Cardiac atrium fibroblast (primary cell): ENCODE data around the gene USP9Y. TPM values are rescaled to one million over a fixed set of nuclear protein-coding genes. Genes with fewer than 3 reads are reported as not detected.

ENCODE experiments used
- total RNA-seq: library from RNA; depleted of rRNA; stranded (reverse); fragments of >200 nt; gene quantifications from 2 replicates; pipeline ENCODE4 v1.2.3, GENCODE V29; 2015

Gene USP9Y, protein sequence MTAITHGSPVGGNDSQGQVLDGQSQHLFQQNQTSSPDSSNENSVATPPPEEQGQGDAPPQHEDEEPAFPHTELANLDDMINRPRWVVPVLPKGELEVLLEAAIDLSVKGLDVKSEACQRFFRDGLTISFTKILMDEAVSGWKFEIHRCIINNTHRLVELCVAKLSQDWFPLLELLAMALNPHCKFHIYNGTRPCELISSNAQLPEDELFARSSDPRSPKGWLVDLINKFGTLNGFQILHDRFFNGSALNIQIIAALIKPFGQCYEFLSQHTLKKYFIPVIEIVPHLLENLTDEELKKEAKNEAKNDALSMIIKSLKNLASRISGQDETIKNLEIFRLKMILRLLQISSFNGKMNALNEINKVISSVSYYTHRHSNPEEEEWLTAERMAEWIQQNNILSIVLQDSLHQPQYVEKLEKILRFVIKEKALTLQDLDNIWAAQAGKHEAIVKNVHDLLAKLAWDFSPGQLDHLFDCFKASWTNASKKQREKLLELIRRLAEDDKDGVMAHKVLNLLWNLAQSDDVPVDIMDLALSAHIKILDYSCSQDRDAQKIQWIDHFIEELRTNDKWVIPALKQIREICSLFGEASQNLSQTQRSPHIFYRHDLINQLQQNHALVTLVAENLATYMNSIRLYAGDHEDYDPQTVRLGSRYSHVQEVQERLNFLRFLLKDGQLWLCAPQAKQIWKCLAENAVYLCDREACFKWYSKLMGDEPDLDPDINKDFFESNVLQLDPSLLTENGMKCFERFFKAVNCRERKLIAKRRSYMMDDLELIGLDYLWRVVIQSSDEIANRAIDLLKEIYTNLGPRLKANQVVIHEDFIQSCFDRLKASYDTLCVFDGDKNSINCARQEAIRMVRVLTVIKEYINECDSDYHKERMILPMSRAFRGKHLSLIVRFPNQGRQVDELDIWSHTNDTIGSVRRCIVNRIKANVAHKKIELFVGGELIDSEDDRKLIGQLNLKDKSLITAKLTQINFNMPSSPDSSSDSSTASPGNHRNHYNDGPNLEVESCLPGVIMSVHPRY (N-terminal part only)
- 7.2 and 12.8 TPM in 2 replicates for total RNA-seq

DNA sequence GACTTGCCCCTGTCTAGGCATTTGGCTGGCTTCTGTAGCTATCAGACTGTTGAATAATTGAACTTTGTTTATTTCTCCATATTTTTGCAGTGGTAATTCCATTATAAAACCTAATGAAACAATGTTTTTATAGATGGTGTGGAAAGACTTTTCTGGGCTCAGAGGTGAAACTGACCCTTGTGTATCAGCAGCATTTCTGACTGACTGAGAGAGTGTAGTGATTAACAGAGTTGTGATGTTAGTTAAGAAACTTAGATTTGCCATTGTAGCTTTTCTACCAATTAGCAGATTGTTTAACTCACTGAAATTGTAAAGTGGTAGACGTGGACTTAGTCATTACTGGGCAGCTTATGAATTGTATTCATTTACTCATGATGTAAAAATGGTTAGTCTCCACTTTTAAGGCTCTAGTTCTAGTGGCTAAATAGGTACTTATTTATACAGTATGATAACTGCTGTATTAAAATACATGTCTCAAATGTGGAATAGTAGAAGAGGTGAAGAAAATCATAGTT is at the start of gene USP9Y:
USP9Y (plus strand) TSS at position 51 of the 515 bp plus-strand sequence. CDS start 8,217 bp downstream, outside the sequence.

DNA sequence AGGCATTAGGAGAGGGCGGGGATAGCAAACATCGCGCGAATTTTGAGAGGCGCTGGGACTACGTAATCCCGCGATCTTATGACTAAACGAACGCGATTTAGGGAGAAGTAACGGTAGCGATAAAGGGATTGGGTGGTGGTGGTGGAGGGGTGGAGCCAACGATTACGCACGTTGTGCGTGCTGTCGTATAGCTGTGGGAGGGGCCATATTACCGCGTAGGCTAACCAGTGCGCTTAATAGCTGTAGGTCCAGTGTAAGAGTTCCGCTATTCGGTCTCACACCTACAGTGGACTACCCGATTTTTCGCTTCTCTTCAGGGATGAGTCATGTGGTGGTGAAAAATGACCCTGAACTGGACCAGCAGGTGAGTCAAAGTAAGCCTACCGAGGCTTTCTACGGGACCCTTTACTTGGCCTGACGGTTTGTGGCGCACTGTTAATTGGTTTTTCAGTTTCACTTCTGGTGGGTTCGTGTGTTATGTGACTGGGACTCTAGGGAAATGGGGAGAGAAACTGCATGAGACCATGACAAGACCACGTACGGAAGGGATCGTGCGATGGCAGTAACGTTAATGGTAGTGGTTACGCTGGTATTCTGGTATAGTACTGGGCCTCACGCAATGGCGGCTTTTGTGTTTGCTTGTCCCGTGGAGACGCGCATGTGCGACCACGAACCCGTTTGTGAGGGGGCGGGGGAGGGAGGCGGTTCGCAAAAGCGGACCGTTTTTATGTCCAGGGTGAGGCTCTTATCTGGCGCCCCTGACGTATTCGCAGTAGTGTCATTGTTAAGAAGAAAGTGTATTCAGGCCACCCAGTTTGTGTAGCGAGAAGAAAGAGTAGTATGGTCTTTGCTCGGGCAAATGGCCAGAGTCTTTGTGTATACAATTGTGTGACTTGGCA is 203.8 kb downstream of the USP9Y start, which contains the start of gene DDX3Y:
DDX3Y (plus strand) TSS at position 251 of the 899 bp plus-strand sequence; CDS start at position 320, 69 bp downstream.

Other genes starting within 250 kb of the USP9Y start
- 48.9 and 52.7 TPM in 2 replicates for gene DDX3Y, start 203.6 kb downstream of the USP9Y start, total RNA-seq